H9 (cell line): Measurements from ENCODE around the gene ACTN1. TPM values are rescaled to one million over a fixed set of nuclear protein-coding genes. Genes with fewer than 3 reads are reported as not detected.

Experiments used
- DNase-seq: peaks from one replicate; pipeline ENCODE4 v3.0.0-alpha.2; 2017
- H2AFZ ChIP-seq: one replicate; pipeline ENCODE4 v1.6.1; 2013; ENCODE audit warnings: mild to moderate bottlenecking, low read length, control low read depth, moderate library complexity
- H2AK5ac ChIP-seq: 2 replicates; pipeline ENCODE4 v1.6.1; 2013; ENCODE audit warnings: low read length, control low read depth, mixed read lengths; ENCODE audit not compliant: insufficient read length
- H2BK120ac ChIP-seq: one replicate; pipeline ENCODE4 v1.6.1; 2013; ENCODE audit warnings: low read depth, mild to moderate bottlenecking, low read length, control low read depth, inconsistent platforms; ENCODE audit not compliant: poor library complexity, severe bottlenecking
- H2BK12ac ChIP-seq: 2 replicates; pipeline ENCODE4 v1.6.1; 2013; ENCODE audit warnings: low read length, control low read depth, mixed read lengths, low read depth; ENCODE audit not compliant: insufficient read length
- H2BK15ac ChIP-seq: 2 replicates; pipeline ENCODE4 v1.6.1; 2013; ENCODE audit warnings: low read depth, low read length, control low read depth
- H2BK20ac ChIP-seq: one replicate; pipeline ENCODE4 v1.6.1; 2013; ENCODE audit warnings: low read depth, mild to moderate bottlenecking, low read length, control low read depth, inconsistent platforms; ENCODE audit not compliant: poor library complexity, severe bottlenecking
- H2BK5ac ChIP-seq: 2 replicates; pipeline ENCODE4 v1.6.1; 2013; ENCODE audit warnings: low read length, control low read depth, mixed read lengths; ENCODE audit not compliant: insufficient read length
- H3K14ac ChIP-seq: 2 replicates; pipeline ENCODE4 v1.6.1; 2013; ENCODE audit warnings: low read length, control low read depth; ENCODE audit not compliant: insufficient read depth
- H3K18ac ChIP-seq: 2 replicates; pipeline ENCODE4 v1.6.1; 2013; ENCODE audit warnings: low read depth, mild to moderate bottlenecking, mixed read lengths, low read length, control low read depth; ENCODE audit not compliant: insufficient read length
- H3K23ac ChIP-seq: 2 replicates; pipeline ENCODE4 v1.6.1; 2013; ENCODE audit warnings: low read length, control low read depth, mixed read lengths, low read depth; ENCODE audit not compliant: insufficient read length
- H3K23me2 ChIP-seq: 2 replicates; pipeline ENCODE4 v1.6.1; 2013; ENCODE audit warnings: low read depth, mild to moderate bottlenecking, mixed read lengths, low read length, control low read depth; ENCODE audit not compliant: insufficient read length, poor library complexity, severe bottlenecking
- H3K27ac ChIP-seq: 2 replicates; pipeline ENCODE4 v1.5.1; 2013; ENCODE audit warnings: low read length, control low read depth, mixed read lengths, low read depth; ENCODE audit not compliant: insufficient read length
- H3K27me3 ChIP-seq: 2 replicates; pipeline ENCODE4 v1.6.1; 2013; ENCODE audit warnings: low read length, control low read depth, inconsistent platforms; ENCODE audit not compliant: insufficient read depth
- H3K4ac ChIP-seq: 2 replicates; pipeline ENCODE4 v1.6.1; 2013; ENCODE audit warnings: low read depth, mild to moderate bottlenecking, control low read depth, inconsistent platforms, low read length, moderate library complexity
- H3K4me1 ChIP-seq: 2 replicates; pipeline ENCODE4 v1.6.1; 2013; ENCODE audit warnings: low read length, control low read depth, inconsistent platforms; ENCODE audit not compliant: insufficient read depth
- H3K4me2 ChIP-seq: 2 replicates; pipeline ENCODE4 v1.6.1; 2013; ENCODE audit warnings: low read length, control low read depth, mixed read lengths; ENCODE audit not compliant: insufficient read length, insufficient read depth
- H3K56ac ChIP-seq: 2 replicates; pipeline ENCODE4 v1.6.1; 2013; ENCODE audit warnings: low read depth, mild to moderate bottlenecking, mixed read lengths, low read length, control low read depth; ENCODE audit not compliant: insufficient read length
- H3K79me1 ChIP-seq: 2 replicates; pipeline ENCODE4 v1.6.1; 2013; ENCODE audit warnings: low read depth, mild to moderate bottlenecking, moderate library complexity, low read length, control low read depth, inconsistent platforms; ENCODE audit not compliant: insufficient read depth, poor library complexity, severe bottlenecking
- H3K79me2 ChIP-seq: 2 replicates; pipeline ENCODE4 v1.6.1; 2013; ENCODE audit warnings: low read length, control low read depth, inconsistent platforms; ENCODE audit not compliant: insufficient read depth
- H3K9ac ChIP-seq: 2 replicates; pipeline ENCODE4 v1.6.1; 2013; ENCODE audit warnings: low read length, control low read depth, mixed read lengths; ENCODE audit not compliant: insufficient read length; ENCODE audit errors: extremely low read depth
- H3K9me3 ChIP-seq: one replicate; pipeline ENCODE4 v1.6.1; 2013; ENCODE audit warnings: low read depth, low read length, inconsistent platforms; ENCODE audit not compliant: control insufficient read depth
- H3T11ph ChIP-seq: one replicate; pipeline ENCODE4 v1.6.1; 2013; ENCODE audit warnings: mild to moderate bottlenecking, low read length, control low read depth, inconsistent platforms
- H4K20me1 ChIP-seq: one replicate; pipeline ENCODE4 v1.6.1; 2013; ENCODE audit not compliant: control insufficient read depth, insufficient read length, insufficient read depth
- H4K5ac ChIP-seq: 2 replicates; pipeline ENCODE4 v1.6.1; 2013; ENCODE audit warnings: low read depth, mild to moderate bottlenecking, mixed read lengths, low read length, control low read depth; ENCODE audit not compliant: insufficient read length
- H4K8ac ChIP-seq: replicated peaks from 2 replicates; pipeline ENCODE4 v1.6.1; 2013; ENCODE audit warnings: low read length, control low read depth, mixed read lengths, low read depth; ENCODE audit not compliant: insufficient read length
- H4K91ac ChIP-seq: 2 replicates; pipeline ENCODE4 v1.6.1; 2013; ENCODE audit warnings: low read depth, mild to moderate bottlenecking, moderate library complexity, mixed read lengths, low read length, control low read depth; ENCODE audit not compliant: insufficient read length
- H3K27ac Mint-ChIP-seq, 3 experiments: 2 replicates in 2 of 3; 3 replicates in 1 of 3; pipeline ENCODE4 v1.8.0; 2020 to 2021; ENCODE audit warnings: mixed read lengths in 3 of 3, mild to moderate bottlenecking in 1 of 3, moderate library complexity in 1 of 3
- H3K27me3 Mint-ChIP-seq: 2 replicates; pipeline ENCODE4 v1.8.0; 2021; ENCODE audit warnings: low read depth, mild to moderate bottlenecking, moderate library complexity, mixed read lengths
- H3K36me3 Mint-ChIP-seq, 3 experiments: 2 replicates in 2 of 3; 3 replicates in 1 of 3; pipeline ENCODE4 v1.8.0; 2020 to 2021; ENCODE audit warnings: low read depth in 3 of 3, mixed read lengths in 3 of 3; ENCODE audit not compliant: insufficient read depth in 1 of 3
- H3K4me1 Mint-ChIP-seq, 2 experiments: 2 replicates each; pipeline ENCODE4 v1.8.0; 2020; ENCODE audit warnings: mixed read lengths in 2 of 2
- H3K4me3 Mint-ChIP-seq, 2 experiments: 2 replicates in 1 of 2; 3 replicates in 1 of 2; pipeline ENCODE4 v1.8.0; 2020 to 2021; ENCODE audit warnings: mild to moderate bottlenecking in 2 of 2, mixed read lengths in 2 of 2, moderate library complexity in 1 of 2
- H3K9me3 Mint-ChIP-seq, 2 experiments: 2 replicates in 1 of 2; 3 replicates in 1 of 2; pipeline ENCODE4 v1.8.0; 2020; ENCODE audit warnings: mild to moderate bottlenecking in 2 of 2, mixed read lengths in 2 of 2, moderate library complexity in 1 of 2
- CTCF ChIP-seq: fragments of 200-600 bp; sonication (generic); conservative IDR thresholded peaks from 3 replicates; pipeline ENCODE4 v1.8.0; 2021; ENCODE audit warnings: antibody characterized with exemption, mild to moderate bottlenecking
- WGBS: extraction: QIAGEN DNeasy Blood & Tissue Kit; methylation state at CpG from one replicate; pipeline ENCODE4 v1.1.7; 2013; ENCODE audit warnings: missing lambda C conversion rate, low lambda C conversion rate, mixed read lengths; ENCODE audit not compliant: insufficient read length; ENCODE audit errors: extremely low coverage; 5-methylcytosine and 5-hydroxymethylcytosine counted together
- total RNA-seq: library from RNA; stranded (reverse); gene quantifications from 2 replicates; pipeline ENCODE4 v1.2.1, GENCODE V29; 2021

ACTN1 gene
- total RNA-seq, 1 experiment from 2014 or later: 219 TPM

- H4K20me1 ChIP-seq: peaks cover 2% of the 10 kb centered on the region
- no peak overlapping the region for H2BK12ac ChIP-seq
- H3K4me1 ChIP-seq: peaks cover 17% of the 10 kb centered on the region; the same call in 1 of the 2 replicates
- H3K9me3 ChIP-seq: no peaks in the 10 kb centered on the region
- H3K14ac ChIP-seq: no peak overlapping the region
- H4K91ac ChIP-seq: no peak overlapping the region
- H3K4me2 ChIP-seq: no peak overlapping the region
- H3K79me2 ChIP-seq: peaks cover 35% of the 10 kb centered on the region; the same call in 1 of the 2 replicates
- H2AK5ac ChIP-seq: no peak overlapping the region
- no peak for TF ChIP-seq CTCF
- no peak overlapping the region for H4K5ac ChIP-seq
- no peak overlapping the region for H2BK5ac ChIP-seq
- H3K18ac ChIP-seq: no peak overlapping the region
- H3K9ac ChIP-seq: no peak overlapping the region
- no peaks in the 10 kb centered on the region; the same call in 1 of the 2 replicates for H3K27me3 Mint-ChIP-seq
- H3T11ph ChIP-seq: no peak overlapping the region
- no peak overlapping the region for H2BK120ac ChIP-seq
- no peak overlapping the region for H4K8ac ChIP-seq
- H3K23me2 ChIP-seq: no peaks in the 10 kb centered on the region
- H3K27ac ChIP-seq: no peak overlapping the region
- peaks cover 2 to 17% (median 12%) of the 10 kb centered on the region in 3 experiments; a peak in 5 of 7 replicates for H3K36me3 Mint-ChIP-seq
- peaks cover 77 to 80% of the 10 kb centered on the region in 2 experiments for H3K4me1 Mint-ChIP-seq
- no peak overlapping the region for H3K4ac ChIP-seq
- no peak overlapping the region for H2BK15ac ChIP-seq
- peak overlapping the region; percentile 65 to 88 (median 71); a peak in 5 of 7 replicates for H3K27ac Mint-ChIP-seq
- peaks cover 6% of the 10 kb centered on the region for H3K79me1 ChIP-seq
- H3K23ac ChIP-seq: no peak overlapping the region
- no CpG with 5 or more reads among the region's 11 CpGs for WGBS
- no peak overlapping the region for H3K4me3 Mint-ChIP-seq
- no peak for DNase-seq
- H3K27me3 ChIP-seq: no peaks in the 10 kb centered on the region
- H3K56ac ChIP-seq: no peak overlapping the region
- no peaks in the 10 kb centered on the region for H3K9me3 Mint-ChIP-seq
- no peak overlapping the region for H2BK20ac ChIP-seq
- no peak overlapping the region for H2AFZ ChIP-seq
Measured at GRCh38 chr14:68945585-68946488, 33.3 kb downstream of the ACTN1 start.
